CD4-positive, alpha-beta T cell treated with Interleukin-6 for 4 hours (primary cell): ENCODE measurements around the gene L3MBTL1.
"Not testable (repeated sequence)": the region's sequence is repeated elsewhere in the genome, so short reads cannot be mapped to it uniquely, and the experiment has no call there.

Experiments
- DNase-seq: peaks from one replicate; pipeline ENCODE4 v3.0.0-alpha.2; 2020; ENCODE audit warnings: mixed read lengths

L3MBTL1 gene

GRCh38 chr20:43507150-43508080 lies at the start of gene L3MBTL1:
TSS of gene L3MBTL1 (plus strand) at chr20:43507697. CDS start at chr20:43513504, 5,807 bp downstream.
- DNase-seq: peak; percentile 6

- no peak for DNase-seq
Measured at GRCh38 chr20:43458422-43458924, 49.0 kb upstream of the L3MBTL1 start.

- no peak for DNase-seq
Measured at GRCh38 chr20:43459022-43459942, 48.2 kb upstream of the L3MBTL1 start.

DNA sequence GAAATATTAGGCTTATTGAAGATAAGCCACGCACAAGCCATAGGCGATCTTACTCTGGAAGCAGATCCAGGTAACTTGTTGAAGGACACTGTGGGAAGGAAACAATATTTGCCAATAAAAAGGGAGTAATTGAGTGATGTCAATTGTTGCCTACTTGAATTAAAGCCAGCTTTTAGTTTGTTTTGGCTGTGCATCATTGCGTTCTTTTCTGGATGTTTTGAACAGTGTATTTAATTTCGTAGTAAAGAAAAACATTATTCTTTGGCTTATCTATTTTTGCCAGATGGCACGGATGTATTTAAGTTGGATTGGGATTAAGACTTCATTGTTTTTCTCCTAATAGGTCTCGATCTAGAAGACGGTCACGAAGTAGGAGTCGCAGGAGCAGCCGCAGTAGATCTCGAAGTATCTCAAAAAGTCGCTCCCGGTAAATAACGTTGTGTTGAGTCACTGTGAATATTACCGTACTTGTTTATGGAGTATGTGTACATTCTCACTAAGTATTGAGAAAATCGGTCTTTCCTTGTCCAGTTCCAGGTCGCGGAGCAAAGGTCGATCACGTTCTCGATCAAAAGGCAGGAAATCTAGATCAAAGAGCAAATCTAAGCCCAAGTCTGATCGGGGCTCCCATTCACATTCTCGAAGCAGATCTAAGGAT lies 47.2 kb upstream of the L3MBTL1 start:
- no peak for DNase-seq

- no peak for DNase-seq
Measured at GRCh38 chr20:43460830-43461200, 46.7 kb upstream of the L3MBTL1 start.

DNA sequence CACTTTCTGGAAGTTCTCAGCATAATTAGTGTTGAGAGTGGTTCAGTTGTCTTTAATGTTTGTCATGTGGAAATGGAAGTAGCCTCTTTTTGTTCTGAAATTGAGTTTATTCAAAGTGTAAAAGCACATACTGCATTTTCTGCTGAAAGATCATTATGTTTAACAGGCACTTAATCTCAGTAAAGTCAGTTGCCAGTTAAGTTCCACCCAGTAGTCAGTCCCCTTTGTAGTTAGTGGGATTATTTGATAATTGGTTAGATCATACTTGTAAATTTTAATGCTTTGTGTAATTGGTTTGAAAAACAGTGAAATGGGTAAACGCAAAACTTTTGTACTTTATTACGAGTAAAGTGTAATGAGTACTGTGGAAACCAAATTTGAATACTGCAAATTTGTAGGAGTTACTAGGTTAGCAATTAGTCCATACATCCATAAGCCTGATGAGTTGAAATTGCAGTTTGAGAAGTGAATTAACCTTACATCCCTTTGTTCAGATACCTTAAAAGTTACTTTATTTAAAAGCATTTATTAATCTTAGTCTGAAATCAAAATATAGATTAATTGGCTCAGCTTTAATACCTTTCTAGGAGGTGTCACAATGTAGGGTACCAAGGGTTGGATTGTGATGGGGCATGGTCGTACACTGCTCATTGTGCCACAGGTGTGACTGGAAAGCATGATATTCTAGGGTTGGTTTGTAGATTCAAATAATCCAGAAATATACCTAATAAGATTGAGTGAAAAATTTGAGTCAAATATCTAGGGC lies 45.4 kb upstream of the L3MBTL1 start:
- no peak for DNase-seq

DNA sequence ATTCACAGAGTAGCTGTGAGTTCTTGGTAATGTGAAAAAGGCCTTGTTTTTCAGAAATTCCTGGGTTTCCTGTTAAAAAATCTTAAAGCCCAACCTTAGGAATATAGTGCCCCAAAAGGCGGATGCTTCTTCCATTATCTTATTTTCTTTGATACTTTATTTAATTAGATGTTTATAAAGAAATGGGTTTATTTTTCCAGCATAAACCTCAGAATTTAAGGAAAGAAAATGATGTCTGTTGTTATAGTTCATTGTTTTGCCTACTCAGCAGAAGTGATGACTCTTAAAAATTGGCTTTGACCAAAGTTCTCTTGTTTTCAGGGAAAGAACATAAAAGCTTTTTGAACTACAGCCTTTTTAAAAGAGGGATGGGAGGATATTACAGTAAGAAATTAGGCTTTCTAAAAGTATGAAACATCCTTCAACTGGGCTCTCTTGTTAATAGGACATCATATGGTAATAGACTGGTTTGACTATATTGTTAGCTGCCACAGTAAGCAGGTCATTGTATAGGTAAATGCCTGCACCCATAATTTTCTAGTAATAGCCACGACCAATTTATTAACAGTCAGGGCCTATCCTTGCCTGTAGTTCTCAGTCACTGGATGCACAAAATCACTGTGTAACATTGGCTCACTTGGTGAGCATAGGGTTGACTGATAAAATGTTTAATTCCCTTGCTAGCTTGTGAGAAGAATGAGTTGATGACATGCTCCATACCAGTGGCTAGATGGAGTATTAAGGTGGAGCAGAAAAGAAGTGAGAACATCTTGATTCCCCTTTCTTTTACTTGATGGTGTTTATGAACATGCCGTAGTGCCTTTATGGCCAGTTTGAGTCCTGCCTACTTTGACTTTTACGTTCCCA lies 44.6 kb upstream of the L3MBTL1 start:
- DNase-seq: no peak

DNA sequence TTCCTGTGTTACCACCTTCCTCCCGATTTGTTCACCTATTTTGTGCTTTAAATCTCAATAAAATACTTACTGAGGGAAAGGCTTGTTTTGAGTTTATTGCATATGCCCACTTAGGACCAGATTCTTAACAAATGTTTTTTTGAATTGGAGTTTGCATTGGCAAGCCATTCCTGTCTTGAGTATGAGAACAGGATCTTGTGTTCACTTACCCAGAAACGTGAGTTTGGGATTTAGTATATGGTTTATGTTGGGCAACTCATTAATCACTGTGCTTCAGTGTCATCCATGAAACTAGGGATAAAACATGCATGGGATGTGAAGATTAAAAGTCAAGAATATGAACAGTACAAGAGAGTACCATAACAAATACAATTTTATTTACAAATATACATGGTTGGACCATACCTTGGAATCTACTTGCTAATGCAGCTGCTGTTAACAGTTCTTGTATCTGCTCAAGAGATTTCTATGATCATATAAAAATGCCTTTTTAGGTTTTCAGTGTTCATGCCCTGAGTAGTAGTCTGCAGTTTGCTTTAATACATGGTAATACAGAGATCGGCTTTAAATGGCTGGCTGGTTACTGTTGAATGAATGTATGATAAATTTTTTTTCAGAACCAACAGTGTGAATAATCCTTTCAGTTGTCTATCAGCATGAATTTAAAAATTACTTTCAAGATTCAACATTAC lies 43.8 kb upstream of the L3MBTL1 start:
- no peak for DNase-seq

DNA sequence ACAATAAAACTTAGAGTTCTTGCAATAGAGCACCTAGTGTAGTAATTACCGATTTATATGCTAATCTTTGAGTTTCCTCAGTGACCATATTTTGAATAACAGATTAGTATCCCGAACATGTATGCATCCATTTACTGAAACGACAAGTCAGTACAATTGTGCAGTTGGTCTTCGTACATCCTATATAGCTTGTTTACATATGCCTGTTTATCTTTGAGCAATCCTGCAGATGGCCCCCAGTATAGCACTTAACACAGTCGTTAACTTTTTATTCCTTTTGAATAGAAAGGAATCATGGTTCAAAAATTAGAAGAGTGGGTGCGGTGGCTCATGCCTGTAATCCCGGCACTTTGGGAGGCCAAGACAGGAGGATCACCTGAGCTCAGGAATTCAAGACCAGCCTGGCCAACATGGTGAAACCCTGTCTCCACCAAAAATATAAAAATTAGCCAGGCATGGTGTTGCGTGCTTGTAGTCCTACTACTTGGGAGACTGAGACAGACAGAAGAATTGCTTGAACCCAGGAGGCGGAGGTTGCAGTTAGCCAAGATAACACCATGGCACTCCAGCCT lies 43.2 kb upstream of the L3MBTL1 start:
- no peak for DNase-seq

GRCh38 chr20:43465625-43465943 lies 41.9 kb upstream of the L3MBTL1 start:
- no peak for DNase-seq

DNA sequence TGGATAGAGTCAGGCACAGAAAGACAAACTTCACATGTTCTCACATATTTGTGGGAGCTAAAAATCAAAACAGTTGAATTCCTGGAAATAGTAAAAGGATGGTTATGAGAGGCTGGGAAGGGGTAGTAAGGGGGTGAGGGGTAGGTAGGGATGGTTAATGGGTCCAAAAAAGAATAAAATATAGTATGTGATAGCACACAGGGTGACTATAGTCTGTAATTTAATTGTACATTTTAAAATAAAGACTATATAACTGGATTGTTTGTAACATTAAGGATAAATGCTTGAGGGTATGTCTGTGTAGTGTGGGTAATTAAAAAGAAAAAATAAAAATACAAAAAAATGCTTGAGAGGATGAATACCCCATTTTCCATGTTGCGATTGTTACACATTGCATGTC lies 39.9 kb upstream of the L3MBTL1 start:
- DNase-seq: no peak

- no peak for DNase-seq
Measured at GRCh38 chr20:43472671-43473380, 34.7 kb upstream of the L3MBTL1 start.

GRCh38 chr20:43473381-43473704 lies 34.2 kb upstream of the L3MBTL1 start:
- no peak for DNase-seq

GRCh38 chr20:43477193-43477592 lies 30.3 kb upstream of the L3MBTL1 start:
- DNase-seq: no peak

GRCh38 chr20:43477619-43478018 lies 29.9 kb upstream of the L3MBTL1 start:
- no peak for DNase-seq

DNA sequence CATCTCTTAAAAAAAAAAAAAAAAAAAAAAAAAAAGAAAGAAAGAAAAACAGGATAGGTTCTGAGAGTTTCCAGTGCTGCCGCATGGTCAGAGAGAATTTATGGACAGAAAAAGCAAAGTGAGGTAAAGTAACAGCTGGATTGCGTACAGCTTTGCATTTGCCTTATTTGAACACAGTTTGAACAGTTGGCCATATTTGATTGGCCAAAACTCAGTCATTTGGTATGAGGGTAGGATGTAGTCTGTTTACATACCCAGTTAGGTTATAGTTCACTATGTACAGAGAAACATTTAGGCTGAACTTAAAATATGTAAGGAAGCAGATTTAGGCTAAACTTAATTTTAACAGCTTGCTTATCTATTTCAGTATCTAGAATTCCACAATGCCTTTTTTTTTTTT lies 17.5 kb upstream of the L3MBTL1 start:
- DNase-seq: no peak

GRCh38 chr20:43492101-43492500 lies 15.4 kb upstream of the L3MBTL1 start:
- no peak for DNase-seq

DNA sequence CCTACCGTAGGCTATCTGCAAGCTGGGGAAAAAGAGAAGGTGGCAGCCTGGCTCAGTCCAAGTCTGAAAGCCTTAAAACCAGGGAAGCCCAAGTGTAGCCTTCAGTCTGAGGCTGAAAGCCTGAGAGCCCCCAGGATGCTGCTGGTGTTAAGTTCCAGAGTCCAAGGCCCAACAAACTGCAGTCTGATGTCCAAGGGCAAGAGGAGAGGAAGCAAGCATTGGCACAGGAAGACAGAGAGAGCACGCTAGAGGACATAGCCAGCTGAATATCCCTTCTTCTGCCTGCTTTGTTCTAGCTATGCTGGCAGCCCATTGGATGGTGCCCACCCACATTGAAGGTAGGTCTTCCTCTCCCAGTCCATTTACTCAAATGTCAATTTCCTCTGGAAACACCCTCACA lies 12.1 kb upstream of the L3MBTL1 start:
- no peak for DNase-seq

DNA sequence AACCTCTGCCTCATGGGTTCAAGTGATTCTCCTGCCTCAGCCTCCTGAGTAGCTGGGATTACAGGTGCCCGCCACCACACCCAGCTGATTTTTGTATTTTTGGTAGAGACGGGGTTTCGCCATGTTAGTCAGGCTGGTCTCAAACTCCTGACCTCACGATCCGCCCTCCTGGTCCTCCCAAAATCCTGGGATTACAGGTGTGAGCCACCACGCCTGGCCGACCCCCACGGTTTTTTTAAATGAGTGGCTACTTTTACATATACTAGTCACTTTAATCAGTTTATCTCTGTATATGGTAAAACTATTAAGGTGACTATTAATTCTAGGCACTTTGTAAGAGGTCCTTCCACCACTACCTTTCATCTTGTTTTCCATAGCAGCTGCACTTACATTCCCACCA lies 5.5 kb upstream of the L3MBTL1 start:
- not testable (repeated sequence) for DNase-seq

- DNase-seq: no peak
Measured at GRCh38 chr20:43506238-43506637, 1.3 kb upstream of the L3MBTL1 start.
